GM18868 (cell line): ENCODE results near the gene NTRK2.

Experiments
- ATAC-seq: cut with Tn5 transposase; IDR thresholded peaks from one replicate; pipeline ENCODE4 v1.9.1; 2021; ENCODE audit warnings: mild to moderate bottlenecking, moderate library complexity; ENCODE audit not compliant: unreplicated experiment

Gene NTRK2

GRCh38 chr9:84669288-84670137, at the start of gene NTRK2:
Gene NTRK2 (plus strand): TSS chr9:84669729. CDS start chr9:84670749, 1,020 bp downstream.
- peak; percentile 38 for ATAC-seq

- no peak for ATAC-seq
Observed at GRCh38 chr9:84620338-84620737, 49.2 kb upstream of the NTRK2 start.

- ATAC-seq: no peak
Observed at GRCh38 chr9:84621811-84622210, 47.7 kb upstream of the NTRK2 start.

GRCh38 chr9:84622981-84623380, 46.5 kb upstream of the NTRK2 start:
- ATAC-seq: no peak

- ATAC-seq: no peak
Observed at GRCh38 chr9:84636436-84636835, 33.1 kb upstream of the NTRK2 start.

- no peak for ATAC-seq
Observed at GRCh38 chr9:84642553-84643141, 26.9 kb upstream of the NTRK2 start.

GRCh38 chr9:84647699-84648098, 21.8 kb upstream of the NTRK2 start:
- ATAC-seq: no peak

GRCh38 chr9:84652496-84653120, 16.9 kb upstream of the NTRK2 start:
- ATAC-seq: no peak

- no peak for ATAC-seq
Observed at GRCh38 chr9:84655447-84655846, 14.1 kb upstream of the NTRK2 start.

GRCh38 chr9:84659313-84659712, 10.2 kb upstream of the NTRK2 start:
- no peak for ATAC-seq

GRCh38 chr9:84659773-84660172, 9.8 kb upstream of the NTRK2 start:
- no peak for ATAC-seq

- ATAC-seq: peak; percentile 44
Observed at GRCh38 chr9:84667571-84668195, 1.8 kb upstream of the NTRK2 start.

- ATAC-seq: peak; percentile 79
Observed at GRCh38 chr9:84668196-84669012, 1.1 kb upstream of the NTRK2 start.

- no peak for ATAC-seq
Observed at GRCh38 chr9:84669013-84669287, 579 bp upstream of the NTRK2 start.

GRCh38 chr9:84670138-84671041, 861 bp downstream of the NTRK2 start:
- ATAC-seq: no peak

GRCh38 chr9:84671586-84672521, 2.3 kb downstream of the NTRK2 start:
- ATAC-seq: no peak

GRCh38 chr9:84673806-84674205, 4.3 kb downstream of the NTRK2 start:
- ATAC-seq: no peak

- ATAC-seq: no peak
Observed at GRCh38 chr9:84677080-84677479, 7.6 kb downstream of the NTRK2 start.

GRCh38 chr9:84679571-84679970, 10.0 kb downstream of the NTRK2 start:
- ATAC-seq: no peak
